HG03432 (cell line): ENCODE measurements around the gene TNNT2.

Experiments used
- ATAC-seq: cut with Tn5 transposase; IDR thresholded peaks from one replicate; pipeline ENCODE4 v1.9.1; 2021; ENCODE audit warnings: mild to moderate bottlenecking, moderate library complexity; ENCODE audit not compliant: unreplicated experiment

The TNNT2 gene

GRCh38 chr1:201320168-201320788 lies 57.2 kb downstream of the TNNT2 start:
- no peak for ATAC-seq

DNA sequence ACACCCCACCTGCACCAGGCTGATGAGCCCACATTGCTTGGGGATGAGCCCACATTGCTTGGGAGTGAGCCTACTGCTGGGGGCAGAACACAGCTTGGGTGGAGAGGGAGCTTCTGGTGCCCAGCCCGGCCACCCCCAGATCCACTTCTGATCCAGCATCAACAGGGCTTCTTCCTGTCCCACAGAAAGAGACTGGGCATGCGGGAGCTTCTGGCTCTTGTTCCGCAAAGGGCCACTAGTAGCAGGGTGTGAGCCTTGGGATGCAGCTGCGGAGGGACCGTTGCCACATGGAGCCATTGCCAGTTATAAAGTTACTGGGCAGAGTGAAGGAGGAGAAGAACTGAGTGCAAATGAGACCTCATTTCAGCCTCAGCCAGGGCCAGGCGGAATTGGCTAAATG lies 57.8 kb downstream of the TNNT2 start:
- ATAC-seq = no peak

DNA sequence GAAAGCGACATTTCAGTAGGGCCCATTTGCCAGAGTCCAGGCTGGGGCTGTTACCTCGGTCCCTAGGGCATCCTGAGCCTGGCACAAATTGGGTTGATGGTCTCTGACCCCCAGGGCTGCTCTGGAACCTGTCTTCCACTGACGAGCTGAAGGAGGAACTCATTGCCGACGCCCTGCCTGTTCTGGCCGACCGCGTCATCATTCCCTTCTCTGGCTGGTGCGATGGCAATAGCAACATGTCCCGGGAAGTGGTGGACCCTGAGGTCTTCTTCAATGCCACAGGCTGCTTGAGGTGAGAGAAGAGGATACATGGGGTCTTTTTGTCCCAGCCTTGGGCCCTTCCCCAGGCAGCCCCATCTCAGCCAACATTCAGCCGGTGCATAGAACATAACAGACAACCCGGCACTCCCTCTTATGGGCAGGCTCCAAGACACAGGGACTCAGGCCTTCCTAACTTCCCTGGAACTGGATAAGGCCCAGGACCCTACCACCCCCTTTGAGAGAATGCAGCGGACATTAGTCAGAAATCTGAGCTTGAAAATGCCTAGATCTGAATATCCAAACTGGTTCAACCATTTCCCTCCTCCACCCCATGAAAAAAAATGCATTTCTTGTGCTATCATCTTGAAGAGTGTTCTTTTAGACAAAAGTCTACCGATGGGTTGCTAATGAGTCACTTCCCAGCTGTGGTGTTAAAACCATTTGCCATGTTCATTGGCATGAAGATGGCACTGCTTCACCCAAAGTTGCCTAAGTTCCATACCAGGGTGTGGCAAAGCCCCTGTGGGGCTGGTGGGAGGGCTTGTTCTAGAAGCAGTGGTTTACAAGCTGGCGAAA lies 58.8 kb downstream of the TNNT2 start:
- ATAC-seq = no peak

GRCh38 chr1:201317551-201317950 lies 59.9 kb downstream of the TNNT2 start:
- no peak for ATAC-seq

DNA sequence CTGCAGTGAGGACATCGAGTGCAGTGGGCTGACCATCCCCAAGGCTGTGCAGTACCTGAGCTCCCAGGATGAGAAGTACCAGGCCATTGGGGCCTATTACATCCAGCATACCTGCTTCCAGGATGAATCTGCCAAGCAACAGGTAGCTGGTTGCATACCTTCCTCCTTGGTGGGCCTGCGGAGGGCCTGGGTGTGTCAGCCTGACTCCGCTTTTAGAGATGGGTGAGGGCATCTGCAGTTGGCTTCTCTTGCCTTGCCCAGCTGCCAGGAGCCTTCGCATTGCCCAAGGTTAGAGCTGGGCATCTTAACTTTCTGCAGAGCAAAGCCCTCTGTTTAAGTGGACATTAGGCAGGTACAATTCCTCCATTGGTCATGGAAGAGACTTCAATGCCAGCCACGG lies 60.9 kb downstream of the TNNT2 start:
- ATAC-seq = no peak

DNA sequence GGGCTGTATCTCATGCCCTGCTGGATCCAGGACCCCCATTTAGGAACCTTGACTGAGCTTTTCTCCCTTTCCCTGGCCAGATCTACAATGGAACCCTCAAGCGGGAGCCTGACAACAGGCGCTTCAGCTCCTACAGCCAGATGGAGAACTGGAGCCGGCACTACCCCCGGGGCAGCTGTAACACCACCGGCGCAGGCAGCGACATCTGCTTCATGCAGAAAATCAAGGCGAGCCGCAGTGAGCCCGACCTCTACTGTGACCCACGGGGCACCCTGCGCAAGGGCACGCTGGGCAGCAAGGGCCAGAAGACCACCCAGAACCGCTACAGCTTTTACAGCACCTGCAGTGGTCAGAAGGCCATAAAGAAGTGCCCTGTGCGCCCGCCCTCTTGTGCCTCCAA lies 64.4 kb downstream of the TNNT2 start:
- ATAC-seq = no peak

- no peak for ATAC-seq
Measured at GRCh38 chr1:201312298-201312697, 65.2 kb downstream of the TNNT2 start.

DNA sequence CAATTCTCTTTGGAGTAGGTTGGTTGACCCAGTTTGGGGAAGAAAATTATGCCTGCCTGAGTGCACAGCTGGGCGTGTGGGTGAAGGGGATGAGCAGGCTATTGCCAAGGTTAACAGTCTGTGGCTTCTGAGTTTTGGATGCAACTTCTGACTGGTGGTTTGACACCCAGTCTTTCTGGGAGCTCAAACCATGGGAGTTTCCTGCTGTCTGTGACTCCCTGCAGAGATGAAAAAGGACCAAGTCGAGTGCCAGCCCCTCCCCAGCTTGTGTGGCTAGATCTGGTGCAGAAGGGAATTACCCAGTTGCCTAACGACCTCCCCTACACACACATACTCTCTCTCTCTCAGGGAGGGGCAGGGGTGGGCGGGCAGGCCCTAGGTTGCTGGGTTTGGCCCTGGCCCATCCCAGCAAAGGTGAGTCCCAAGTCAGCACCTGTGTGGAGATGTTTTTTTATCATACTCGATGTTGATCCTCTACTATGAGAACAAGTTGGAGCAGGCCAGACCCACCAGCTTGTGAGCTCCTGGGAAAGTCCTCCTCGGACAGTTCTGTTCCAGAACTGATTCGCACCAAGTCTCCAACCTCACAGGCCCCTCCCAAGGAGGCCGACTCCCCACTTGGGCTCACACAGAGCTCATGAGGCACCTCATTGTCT lies 66.0 kb downstream of the TNNT2 start:
- ATAC-seq = no peak

GRCh38 chr1:201310986-201311355 lies 66.5 kb downstream of the TNNT2 start:
- no peak for ATAC-seq

- ATAC-seq = no peak
Measured at GRCh38 chr1:201310251-201310985, 67.1 kb downstream of the TNNT2 start.

DNA sequence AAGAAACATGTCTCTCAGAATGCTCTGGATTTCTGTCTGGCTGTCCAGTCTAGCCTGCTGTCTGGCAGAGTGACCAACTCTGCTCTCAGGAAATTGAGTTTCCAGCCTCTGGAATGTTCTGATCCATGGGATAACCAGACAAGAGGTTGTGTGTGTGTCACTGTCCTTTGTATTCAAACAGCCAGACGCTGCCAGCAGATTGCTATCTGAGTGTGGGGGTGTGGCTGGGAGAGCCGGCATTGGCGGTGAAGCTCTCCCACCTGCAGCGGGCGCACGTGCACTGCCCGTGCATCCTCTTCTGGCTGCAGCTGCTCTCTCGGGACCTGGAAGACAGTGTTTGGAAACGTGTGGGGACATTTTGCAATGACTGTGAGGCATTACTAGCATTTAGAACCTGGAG lies 68.1 kb downstream of the TNNT2 start:
- no peak for ATAC-seq
